HepG2 (cell line): Measurements from ENCODE around the gene ARID5B. TPM values are rescaled to one million over a fixed set of nuclear protein-coding genes. Genes with fewer than 3 reads are reported as not detected.

Experiments
- ATAC-seq: fragments of 200-7000 bp; cut with Tn5 transposase; 3 replicates; pipeline ENCODE4 v1.9.1; 2020; ENCODE audit warnings: mild to moderate bottlenecking, moderate library complexity
- BruUV-seq: library from RNA; stranded (reverse); fragments of 400-500 nt; replicated peaks from 2 replicates; lab custom pipeline; 2021; lab: Mats Ljungman, UMichigan
- CTCF ChIA-PET: fragments of 300-600 bp; formaldehyde crosslinking; extraction: SDS; loops from one replicate; lab custom pipeline; 2021; ENCODE audit warnings: low total read pairs, inconsistent platforms, low intra/inter-chr PET ratio; lab: Yijun Ruan, JAX
- POLR2A ChIA-PET: fragments of 350-600 bp; sonication (Branson Sonifier 250); formaldehyde crosslinking; loops from one replicate; lab custom pipeline; 2020; ENCODE audit warnings: antibody characterized with exemption, inconsistent platforms; lab: Yijun Ruan, JAX
- DNase-seq: peaks from one replicate; pipeline ENCODE4 v3.0.0-alpha.2; 2015; ENCODE audit warnings: low spot score
- FAIRE-seq: peaks from 3 replicates; lab custom pipeline; 2011; peaks lifted over from hg19 to GRCh38; lab: Jason Lieb, UNC
- H2AFZ ChIP-seq: one replicate; pipeline ENCODE4 v1.6.1; 2011; ENCODE audit warnings: low read length, inconsistent platforms
- H3K27ac ChIP-seq: fragments of 300-600 bp; 3 replicates; pipeline ENCODE4 v1.8.0; 2011; ENCODE audit warnings: mixed run types, mild to moderate bottlenecking, mixed read lengths, low read length, inconsistent platforms; ENCODE audit not compliant: insufficient read depth; ENCODE audit errors: extremely low read length
- H3K27me3 ChIP-seq, 2 experiments: fragments of 200-600 bp in 1 of 2; 2 replicates in 1 of 2; 3 replicates in 1 of 2; pipeline versions ENCODE4 v1.6.0 to v1.8.0; 2011; ENCODE audit warnings: low read length in 2 of 2, mild to moderate bottlenecking in 2 of 2, moderate library complexity in 2 of 2, inconsistent platforms in 1 of 2; ENCODE audit not compliant: insufficient read depth in 2 of 2, control insufficient read depth in 1 of 2
- H3K36me3 ChIP-seq, 2 experiments: fragments of 200-600 bp in 1 of 2; replicated peaks in 1 of 2; 2 replicates in 1 of 2; 3 replicates in 1 of 2; pipeline versions ENCODE4 v1.5.1 to v1.8.0; 2011; ENCODE audit warnings: low read length in 2 of 2, inconsistent platforms in 1 of 2; ENCODE audit not compliant: insufficient read depth in 2 of 2, control insufficient read depth in 1 of 2
- H3K4me1 ChIP-seq: 2 replicates; pipeline ENCODE4 v1.5.1; 2012; ENCODE audit warnings: low read length, inconsistent platforms; ENCODE audit not compliant: insufficient read depth
- H3K4me2 ChIP-seq: 2 replicates; pipeline ENCODE4 v1.6.0; 2011; ENCODE audit warnings: low read depth, low read length, inconsistent platforms
- H3K4me3 ChIP-seq, 3 experiments: fragments of 200-600 bp in 1 of 3; sonication (generic), shearing (Covaris generic) in 1 of 3; replicated peaks in 1 of 3; 2 replicates each; pipeline ENCODE4 v1.5.1; 2011 to 2016; ENCODE audit warnings: low read length in 3 of 3, inconsistent platforms in 2 of 3, low read depth in 2 of 3, mild to moderate bottlenecking in 2 of 3, control low read depth in 1 of 3, mixed read lengths in 1 of 3; ENCODE audit not compliant: insufficient read depth in 1 of 3
- H3K79me2 ChIP-seq: one replicate; pipeline ENCODE4 v1.6.1; 2011; ENCODE audit warnings: low read length, inconsistent platforms; ENCODE audit not compliant: insufficient read depth
- H3K9ac ChIP-seq: 2 replicates; pipeline ENCODE4 v1.6.0; 2011; ENCODE audit warnings: mild to moderate bottlenecking, low read depth, low read length, inconsistent platforms; ENCODE audit not compliant: insufficient read depth
- H3K9me3 ChIP-seq: 2 replicates; pipeline ENCODE4 v1.5.1; 2012; ENCODE audit warnings: mild to moderate bottlenecking, low read length
- H4K20me1 ChIP-seq: 2 replicates; pipeline ENCODE4 v1.6.0; 2011; ENCODE audit warnings: inconsistent platforms, mild to moderate bottlenecking, low read length, moderate library complexity; ENCODE audit not compliant: insufficient read depth
- CREB1 ChIP-seq, 2 experiments: fragments of 450-650 bp in 1 of 2; IDR thresholded peaks; 2 replicates each; pipeline ENCODE4 v1.6.1; 2016 to 2017; ENCODE audit warnings: control low read depth in 1 of 2, mild to moderate bottlenecking in 1 of 2, missing compliant biosample characterization in 1 of 2, missing genetic modification characterization in 1 of 2
- ERF ChIP-seq: IDR thresholded peaks from 2 replicates; pipeline ENCODE4 v1.6.1; 2018; ENCODE audit warnings: missing biosample characterization, missing genetic modification reagents
- EZH2 ChIP-seq: conservative IDR thresholded peaks from 2 replicates; pipeline ENCODE4 v1.6.1; 2012; ENCODE audit warnings: mild to moderate bottlenecking, low read depth, low read length, moderate library complexity
- MTA1 ChIP-seq: sonication (generic); formaldehyde crosslinking; IDR thresholded peaks from 2 replicates; pipeline ENCODE4 v1.4.0; 2020; ENCODE audit warnings: missing genetic modification reagents, mild to moderate bottlenecking, borderline replicate concordance
- NCOA1 ChIP-seq: sonication (generic); formaldehyde crosslinking; IDR thresholded peaks from 2 replicates; pipeline ENCODE4 v1.9.0; 2021; ENCODE audit warnings: missing genetic modification reagents
- REL ChIP-seq: sonication (generic); formaldehyde crosslinking; conservative IDR thresholded peaks from 2 replicates; pipeline ENCODE4 v1.8.0; 2022; ENCODE audit warnings: mild to moderate bottlenecking, missing genetic modification reagents, moderate library complexity
- SRSF1 ChIP-seq: fragments of 200-400 bp; formaldehyde crosslinking; optimal IDR thresholded peaks from 2 replicates; pipeline ENCODE3; 2017; ENCODE audit warnings: mild to moderate bottlenecking, low read depth, low read length, moderate library complexity
- ZBTB38 ChIP-seq: sonication (generic); formaldehyde crosslinking; IDR thresholded peaks from 2 replicates; pipeline ENCODE4 v1.5.1; 2020; ENCODE audit warnings: mild to moderate bottlenecking, missing genetic modification reagents
- ZBTB42 ChIP-seq: sonication (generic); formaldehyde crosslinking; IDR thresholded peaks from 2 replicates; pipeline ENCODE4 v1.5.0; 2020; ENCODE audit warnings: mild to moderate bottlenecking, missing genetic modification reagents
- ZBTB49 ChIP-seq: sonication (generic); formaldehyde crosslinking; IDR thresholded peaks from 2 replicates; pipeline ENCODE4 v1.4.0; 2020; ENCODE audit warnings: missing genetic modification reagents, borderline replicate concordance
- ZNF263 ChIP-seq: sonication (generic); formaldehyde crosslinking; IDR thresholded peaks from 2 replicates; pipeline ENCODE4 v1.4.0; 2020; ENCODE audit warnings: missing genetic modification reagents
- ZNF572 ChIP-seq: sonication (generic); formaldehyde crosslinking; IDR thresholded peaks from 2 replicates; pipeline ENCODE4 v1.5.1; 2020; ENCODE audit warnings: mild to moderate bottlenecking, missing genetic modification reagents
- WGBS: methylation state at CpG from one replicate; pipeline ENCODE4 v1.1.6; 2017; ENCODE audit warnings: low lambda C conversion rate; 5-methylcytosine and 5-hydroxymethylcytosine counted together
- in situ Hi-C: cut with HindIII; loops from 2 replicates; pipeline ENCODE4 v1.10.0; 2017; ENCODE audit warnings: low pct_unique_long_range_greater_than_20kb; ENCODE audit not compliant: extremely low pct_ligation_motif_present
- intact Hi-C: fragments of 100-400 bp; cut with micrococcal nuclease; formaldehyde crosslinking; loops from one replicate; pipeline ENCODE4 v1.10.0; 2022; ENCODE audit not compliant: unreplicated experiment
- polyA plus RNA-seq, 8 experiments: library from polyadenylated mRNA; depleted of rRNA in 3 of 8; stranded (reverse) in 7 of 8; unstranded in 1 of 8; fragments of >200 nt; fragmentation: Illumina TruSeq in 4 of 8; extraction: Trizol in 4 of 8; gene quantifications; 2 replicates each; pipeline versions ENCODE4 v1.2.1 to v1.2.3, GENCODE V29; 2011 to 2016; ENCODE audit warnings: low read depth in 4 of 8, missing spikeins in 1 of 8, mixed read lengths in 1 of 8; ENCODE audit not compliant: insufficient read depth in 1 of 8
- total RNA-seq, 5 experiments: library from RNA; depleted of rRNA; stranded (reverse); fragments of >200 nt; fragmentation: Illumina TruSeq; extraction: Trizol; gene quantifications; 2 replicates each; pipeline ENCODE4 v1.2.3, GENCODE V29; 2016; ENCODE audit warnings: low read depth in 1 of 5
- TF ChIP-seq, protein P1 (sequence below), 2 experiments: sonication (generic) in 1 of 2; formaldehyde crosslinking in 1 of 2; IDR thresholded peaks; 2 replicates each; pipeline versions ENCODE4 v1.5.1 to v1.6.1; 2011 to 2020; ENCODE audit warnings: borderline replicate concordance in 1 of 2, low read depth in 1 of 2, low read length in 1 of 2, mild to moderate bottlenecking in 1 of 2, missing genetic modification reagents in 1 of 2, moderate library complexity in 1 of 2
- TF ChIP-seq, protein P2 (sequence below): sonication (generic); formaldehyde crosslinking; IDR thresholded peaks from 2 replicates; pipeline ENCODE4 v1.8.1; 2023; ENCODE audit warnings: missing genetic modification reagents, inconsistent platforms, borderline replicate concordance

The ARID5B gene
- total and polyA plus RNA-seq, 2 of the 13 experiments (the other 11 are each of a cell fraction or from before 2014, with no cell fraction given) = 6.2 to 21.1 TPM

DNA sequence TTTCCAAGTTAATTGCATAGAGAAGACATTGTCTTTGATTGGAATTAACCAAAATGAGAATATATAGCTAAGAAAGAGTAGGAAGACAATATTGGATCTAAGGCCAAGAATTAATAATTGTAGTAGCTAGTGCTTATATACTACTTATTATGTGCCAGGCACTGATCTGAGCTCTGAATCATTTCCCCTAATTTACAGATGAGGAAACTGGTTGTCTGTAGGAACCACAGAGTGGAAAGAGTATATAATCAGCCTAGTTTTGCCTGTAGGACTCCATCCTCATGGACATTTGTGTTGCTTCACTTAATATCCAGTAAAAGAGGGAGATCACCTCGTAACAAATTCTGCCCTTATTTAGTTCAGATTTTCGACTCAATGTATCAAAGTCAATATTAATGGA lies 127.9 kb downstream of the ARID5B start:
- intact Hi-C loops = no loop called here
- no peak overlapping the region for H3K4me3 ChIP-seq
- FAIRE-seq = no peak
- H4K20me1 ChIP-seq = no peaks in the 10 kb centered on the region
- no peak for DNase-seq
- CTCF ChIA-PET = no interaction called here
- H3K9ac ChIP-seq = no peak overlapping the region
- no peak overlapping the region for H3K4me2 ChIP-seq
- TF ChIP-seq MTA1 (CRISPR knock-in tag) (no peak), ZBTB42 (CRISPR knock-in tag) (no peak), NCOA1 (no peak), CREB1 (IDR thresholded peaks at IDR 0.05) (no peak), CREB1 (CRISPR knock-in tag; IDR thresholded peaks at IDR 0.05) (no peak), ZNF572 (CRISPR knock-in tag) (no peak), SRSF1 (no peak), ERF (no peak), ZNF263 (CRISPR knock-in tag) (no peak), REL (no peak), ZBTB49 (CRISPR knock-in tag) (no peak), EZH2 (no peak), ZBTB38 (CRISPR knock-in tag) (no peak)
- TF ChIP-seq, protein P1, sequence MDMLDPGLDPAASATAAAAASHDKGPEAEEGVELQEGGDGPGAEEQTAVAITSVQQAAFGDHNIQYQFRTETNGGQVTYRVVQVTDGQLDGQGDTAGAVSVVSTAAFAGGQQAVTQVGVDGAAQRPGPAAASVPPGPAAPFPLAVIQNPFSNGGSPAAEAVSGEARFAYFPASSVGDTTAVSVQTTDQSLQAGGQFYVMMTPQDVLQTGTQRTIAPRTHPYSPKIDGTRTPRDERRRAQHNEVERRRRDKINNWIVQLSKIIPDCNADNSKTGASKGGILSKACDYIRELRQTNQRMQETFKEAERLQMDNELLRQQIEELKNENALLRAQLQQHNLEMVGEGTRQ (IDR thresholded peaks at IDR 0.05; ENCODE audit: low read depth, low read length) = no peak
- TF ChIP-seq, protein P1 (CRISPR knock-in tag; IDR thresholded peaks at IDR 0.05; ENCODE audit: borderline replicate concordance) = no peak
- TF ChIP-seq, protein P2, sequence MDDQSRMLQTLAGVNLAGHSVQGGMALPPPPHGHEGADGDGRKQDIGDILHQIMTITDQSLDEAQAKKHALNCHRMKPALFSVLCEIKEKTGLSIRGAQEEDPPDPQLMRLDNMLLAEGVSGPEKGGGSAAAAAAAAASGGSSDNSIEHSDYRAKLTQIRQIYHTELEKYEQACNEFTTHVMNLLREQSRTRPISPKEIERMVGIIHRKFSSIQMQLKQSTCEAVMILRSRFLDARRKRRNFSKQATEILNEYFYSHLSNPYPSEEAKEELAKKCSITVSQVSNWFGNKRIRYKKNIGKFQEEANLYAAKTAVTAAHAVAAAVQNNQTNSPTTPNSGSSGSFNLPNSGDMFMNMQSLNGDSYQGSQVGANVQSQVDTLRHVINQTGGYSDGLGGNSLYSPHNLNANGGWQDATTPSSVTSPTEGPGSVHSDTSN (CRISPR knock-in tag) = no peak
- no peak for ATAC-seq
- peaks cover 0 to 7% of the 10 kb centered on the region in 2 experiments; a peak in 2 of 5 replicates for H3K36me3 ChIP-seq
- H3K27ac ChIP-seq = no peak overlapping the region
- no peak overlapping the region for H2AFZ ChIP-seq
- 92% methylated on average over 2 of the region's 2 CpGs for WGBS
- in situ Hi-C loops = no loop called here
- no TSS peak for BruUV-seq
- no peaks in the 10 kb centered on the region for H3K9me3 ChIP-seq
- POLR2A ChIA-PET = interaction anchor here (1.5 kb wide), 1 partner anchor 20 kb away, joined by 6 read pairs; no protein-coding TSS in a partner anchor
- H3K4me1 ChIP-seq = peaks cover 21% of the 10 kb centered on the region
- no peaks in the 10 kb centered on the region for H3K79me2 ChIP-seq
- H3K27me3 ChIP-seq = no peaks in the 10 kb centered on the region
